Mesodermal cell (in vitro differentiated cells): ENCODE measurements around the gene C19orf12.

Experiments
- H3K27ac ChIP-seq: 2 replicates; pipeline ENCODE4 v1.7.0; 2013; ENCODE audit warnings: mild to moderate bottlenecking, low read depth, low read length, moderate library complexity; ENCODE audit not compliant: severe bottlenecking
- H3K36me3 ChIP-seq: 2 replicates; pipeline ENCODE4 v1.7.1; 2013; ENCODE audit warnings: mild to moderate bottlenecking, low read length, moderate library complexity; ENCODE audit not compliant: control insufficient read depth, insufficient read depth
- H3K4me1 ChIP-seq: one replicate; pipeline ENCODE4 v1.7.1; 2013; ENCODE audit warnings: mild to moderate bottlenecking, low read length; ENCODE audit not compliant: insufficient read depth, control insufficient read depth, poor library complexity, severe bottlenecking
- H3K4me3 ChIP-seq: 2 replicates; pipeline ENCODE4 v1.7.0; 2013; ENCODE audit warnings: low read length, control low read depth, mild to moderate bottlenecking; ENCODE audit not compliant: insufficient read depth, poor library complexity, severe bottlenecking; ENCODE audit errors: extremely low read depth
- H3K9me3 ChIP-seq: 2 replicates; pipeline ENCODE4 v1.7.1; 2013; ENCODE audit warnings: mild to moderate bottlenecking, low read length, moderate library complexity; ENCODE audit not compliant: control insufficient read depth
- WGBS, 2 experiments: methylation state at CpG; one replicate each; pipeline ENCODE4 v1.1.5; 2013; ENCODE audit warnings: missing lambda C conversion rate in 2 of 2; ENCODE audit not compliant: insufficient coverage in 2 of 2; 5-methylcytosine and 5-hydroxymethylcytosine counted together

Gene C19orf12

GRCh38 chr19:29752450-29753025, 37.5 kb upstream of the C19orf12 start:
- Histone ChIP-seq H3K36me3 (no peaks in the 10 kb centered on the region), H3K9me3 (no peaks in the 10 kb centered on the region), H3K4me1 (no peaks in the 10 kb centered on the region), H3K4me3 (no peak overlapping the region), H3K27ac (no peak overlapping the region)
- 89 to 90% methylated on average over 9 to 11 of the region's 11 CpGs for WGBS, 2 experiments

DNA sequence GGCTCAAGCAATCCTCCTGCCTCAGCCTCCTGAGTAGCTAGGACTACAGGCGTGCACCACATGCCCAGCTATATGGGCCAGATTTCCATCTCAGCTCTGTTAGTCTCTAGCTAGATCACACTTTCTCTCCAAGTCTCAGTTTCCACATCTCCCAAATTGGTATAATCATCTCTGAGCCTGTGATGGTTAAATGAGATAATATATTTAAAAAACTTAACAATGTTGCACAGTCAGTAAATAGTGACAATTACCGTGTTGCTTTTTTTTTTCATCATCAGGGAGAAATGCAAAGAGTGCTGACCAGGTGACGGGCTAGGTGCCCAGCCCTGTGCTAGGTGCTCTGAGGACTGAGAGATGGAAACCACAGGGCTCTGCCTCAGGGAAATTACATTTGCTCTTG, 36.9 kb upstream of the C19orf12 start:
- 90 to 93% methylated on average over 3 of the region's 3 CpGs for WGBS, 2 experiments
- Histone ChIP-seq H3K9me3 (no peaks in the 10 kb centered on the region), H3K36me3 (no peaks in the 10 kb centered on the region), H3K4me3 (no peak overlapping the region), H3K4me1 (no peaks in the 10 kb centered on the region), H3K27ac (no peak overlapping the region)

GRCh38 chr19:29750001-29750400, 34.9 kb upstream of the C19orf12 start:
- no peak overlapping the region for H3K27ac ChIP-seq
- no peaks in the 10 kb centered on the region for H3K4me1 ChIP-seq
- H3K36me3 ChIP-seq: no peaks in the 10 kb centered on the region
- no peaks in the 10 kb centered on the region for H3K9me3 ChIP-seq
- WGBS, 2 experiments: 85 to 88% methylated on average over 3 to 4 of the region's 5 CpGs
- H3K4me3 ChIP-seq: no peak overlapping the region

- no peaks in the 10 kb centered on the region for H3K36me3 ChIP-seq
- H3K4me1 ChIP-seq: no peaks in the 10 kb centered on the region
- 87 to 90% methylated on average over 3 of the region's 7 CpGs for WGBS, 2 experiments
- no peaks in the 10 kb centered on the region for H3K9me3 ChIP-seq
- H3K4me3 ChIP-seq: no peak overlapping the region
- H3K27ac ChIP-seq: no peak overlapping the region
Measured at GRCh38 chr19:29748996-29749849, 34.2 kb upstream of the C19orf12 start.

GRCh38 chr19:29745253-29745652, 30.2 kb upstream of the C19orf12 start:
- WGBS, 2 experiments: 61 to 76% methylated on average over 6 of the region's 6 CpGs
- no peak overlapping the region for H3K27ac ChIP-seq
- H3K4me3 ChIP-seq: no peak overlapping the region
- H3K4me1 ChIP-seq: no peaks in the 10 kb centered on the region
- H3K36me3 ChIP-seq: no peaks in the 10 kb centered on the region
- no peaks in the 10 kb centered on the region for H3K9me3 ChIP-seq

GRCh38 chr19:29743681-29744080, 28.6 kb upstream of the C19orf12 start:
- Histone ChIP-seq H3K27ac (no peak overlapping the region), H3K4me1 (no peaks in the 10 kb centered on the region), H3K4me3 (no peak overlapping the region), H3K9me3 (no peaks in the 10 kb centered on the region), H3K36me3 (no peaks in the 10 kb centered on the region)

- H3K36me3 ChIP-seq: no peaks in the 10 kb centered on the region
- WGBS, 2 experiments: 88 to 89% methylated on average over 2 to 5 of the region's 5 CpGs
Measured at GRCh38 chr19:29741776-29742175, 26.7 kb upstream of the C19orf12 start.

GRCh38 chr19:29741226-29741625, 26.2 kb upstream of the C19orf12 start:
- Histone ChIP-seq H3K9me3 (no peaks in the 10 kb centered on the region), H3K4me1 (no peaks in the 10 kb centered on the region), H3K27ac (no peak overlapping the region), H3K36me3 (no peaks in the 10 kb centered on the region), H3K4me3 (no peak overlapping the region)
- 90 to 92% methylated on average over 6 to 8 of the region's 10 CpGs for WGBS, 2 experiments

More at GRCh38 chr19:29741776-29742175, 26.7 kb upstream of the C19orf12 start:
- Histone ChIP-seq H3K4me1 (no peaks in the 10 kb centered on the region), H3K4me3 (no peak overlapping the region), H3K27ac (no peak overlapping the region), H3K9me3 (no peaks in the 10 kb centered on the region)

DNA sequence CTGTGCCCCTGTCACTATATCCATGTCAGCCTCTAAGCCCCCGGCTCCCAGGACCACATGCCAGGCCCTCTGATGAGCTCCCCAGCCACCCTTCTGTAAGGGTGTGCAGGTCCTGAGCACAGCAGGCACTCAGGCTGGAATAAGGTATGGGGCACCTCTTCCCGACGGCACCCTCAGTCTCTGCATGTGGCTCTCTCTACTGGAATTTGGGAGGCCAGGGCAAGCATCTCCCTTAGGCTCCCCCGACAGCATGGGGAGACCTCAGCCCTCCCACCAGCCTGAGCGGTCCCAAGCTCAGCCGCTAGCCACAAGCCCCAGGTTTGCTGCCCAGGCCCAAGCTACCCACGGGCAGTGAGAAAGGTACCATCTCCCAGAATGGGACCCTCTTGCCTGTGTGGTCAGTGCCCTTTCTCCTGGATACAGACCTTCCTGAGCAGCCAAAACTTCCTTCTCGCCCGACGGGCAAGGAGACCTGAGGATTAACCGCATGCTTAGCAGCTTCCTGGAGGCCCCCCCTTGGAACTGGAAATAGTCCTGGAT, 22.5 kb upstream of the C19orf12 start:
- Histone ChIP-seq H3K27ac (no peak overlapping the region), H3K4me3 (no peak overlapping the region), H3K4me1 (no peaks in the 10 kb centered on the region), H3K9me3 (no peaks in the 10 kb centered on the region), H3K36me3 (no peaks in the 10 kb centered on the region)
- WGBS, 2 experiments: 90 to 91% methylated on average over 10 to 11 of the region's 11 CpGs

GRCh38 chr19:29735829-29736228, 20.8 kb upstream of the C19orf12 start:
- Histone ChIP-seq H3K4me1 (no peaks in the 10 kb centered on the region), H3K27ac (no peak overlapping the region), H3K4me3 (no peak overlapping the region), H3K9me3 (no peaks in the 10 kb centered on the region), H3K36me3 (no peaks in the 10 kb centered on the region)
- 75 to 96% methylated on average over 5 of the region's 5 CpGs for WGBS, 2 experiments

GRCh38 chr19:29731331-29731850, 16.3 kb upstream of the C19orf12 start:
- Histone ChIP-seq H3K4me1 (no peaks in the 10 kb centered on the region), H3K9me3 (no peaks in the 10 kb centered on the region), H3K27ac (no peak overlapping the region), H3K4me3 (no peak overlapping the region), H3K36me3 (no peaks in the 10 kb centered on the region)
- 88 to 89% methylated on average over 12 of the region's 13 CpGs for WGBS, 2 experiments
